H9 (cell line): ENCODE results near the gene MLIP. TPM values are rescaled to one million over a fixed set of nuclear protein-coding genes. Genes with fewer than 3 reads are reported as not detected.
A peak's percentile ranks its signal among the peaks of the same experiment; 100 is the strongest.

ENCODE experiments used
- DNase-seq: peaks from one replicate; pipeline ENCODE4 v3.0.0-alpha.2; 2017
- H2AFZ ChIP-seq: one replicate; pipeline ENCODE4 v1.6.1; 2013; ENCODE audit warnings: mild to moderate bottlenecking, low read length, control low read depth, moderate library complexity
- H2AK5ac ChIP-seq: 2 replicates; pipeline ENCODE4 v1.6.1; 2013; ENCODE audit warnings: low read length, control low read depth, mixed read lengths; ENCODE audit not compliant: insufficient read length
- H2BK120ac ChIP-seq: one replicate; pipeline ENCODE4 v1.6.1; 2013; ENCODE audit warnings: low read depth, mild to moderate bottlenecking, low read length, control low read depth, inconsistent platforms; ENCODE audit not compliant: poor library complexity, severe bottlenecking
- H2BK12ac ChIP-seq: 2 replicates; pipeline ENCODE4 v1.6.1; 2013; ENCODE audit warnings: low read length, control low read depth, mixed read lengths, low read depth; ENCODE audit not compliant: insufficient read length
- H2BK15ac ChIP-seq: 2 replicates; pipeline ENCODE4 v1.6.1; 2013; ENCODE audit warnings: low read depth, low read length, control low read depth
- H2BK20ac ChIP-seq: one replicate; pipeline ENCODE4 v1.6.1; 2013; ENCODE audit warnings: low read depth, mild to moderate bottlenecking, low read length, control low read depth, inconsistent platforms; ENCODE audit not compliant: poor library complexity, severe bottlenecking
- H2BK5ac ChIP-seq: 2 replicates; pipeline ENCODE4 v1.6.1; 2013; ENCODE audit warnings: low read length, control low read depth, mixed read lengths; ENCODE audit not compliant: insufficient read length
- H3K14ac ChIP-seq: 2 replicates; pipeline ENCODE4 v1.6.1; 2013; ENCODE audit warnings: low read length, control low read depth; ENCODE audit not compliant: insufficient read depth
- H3K18ac ChIP-seq: 2 replicates; pipeline ENCODE4 v1.6.1; 2013; ENCODE audit warnings: low read depth, mild to moderate bottlenecking, mixed read lengths, low read length, control low read depth; ENCODE audit not compliant: insufficient read length
- H3K23ac ChIP-seq: 2 replicates; pipeline ENCODE4 v1.6.1; 2013; ENCODE audit warnings: low read length, control low read depth, mixed read lengths, low read depth; ENCODE audit not compliant: insufficient read length
- H3K23me2 ChIP-seq: 2 replicates; pipeline ENCODE4 v1.6.1; 2013; ENCODE audit warnings: low read depth, mild to moderate bottlenecking, mixed read lengths, low read length, control low read depth; ENCODE audit not compliant: insufficient read length, poor library complexity, severe bottlenecking
- H3K27ac ChIP-seq: 2 replicates; pipeline ENCODE4 v1.5.1; 2013; ENCODE audit warnings: low read length, control low read depth, mixed read lengths, low read depth; ENCODE audit not compliant: insufficient read length
- H3K27me3 ChIP-seq: 2 replicates; pipeline ENCODE4 v1.6.1; 2013; ENCODE audit warnings: low read length, control low read depth, inconsistent platforms; ENCODE audit not compliant: insufficient read depth
- H3K4ac ChIP-seq: 2 replicates; pipeline ENCODE4 v1.6.1; 2013; ENCODE audit warnings: low read depth, mild to moderate bottlenecking, control low read depth, inconsistent platforms, low read length, moderate library complexity
- H3K4me1 ChIP-seq: 2 replicates; pipeline ENCODE4 v1.6.1; 2013; ENCODE audit warnings: low read length, control low read depth, inconsistent platforms; ENCODE audit not compliant: insufficient read depth
- H3K4me2 ChIP-seq: 2 replicates; pipeline ENCODE4 v1.6.1; 2013; ENCODE audit warnings: low read length, control low read depth, mixed read lengths; ENCODE audit not compliant: insufficient read length, insufficient read depth
- H3K56ac ChIP-seq: 2 replicates; pipeline ENCODE4 v1.6.1; 2013; ENCODE audit warnings: low read depth, mild to moderate bottlenecking, mixed read lengths, low read length, control low read depth; ENCODE audit not compliant: insufficient read length
- H3K79me1 ChIP-seq: 2 replicates; pipeline ENCODE4 v1.6.1; 2013; ENCODE audit warnings: low read depth, mild to moderate bottlenecking, moderate library complexity, low read length, control low read depth, inconsistent platforms; ENCODE audit not compliant: insufficient read depth, poor library complexity, severe bottlenecking
- H3K79me2 ChIP-seq: 2 replicates; pipeline ENCODE4 v1.6.1; 2013; ENCODE audit warnings: low read length, control low read depth, inconsistent platforms; ENCODE audit not compliant: insufficient read depth
- H3K9ac ChIP-seq: 2 replicates; pipeline ENCODE4 v1.6.1; 2013; ENCODE audit warnings: low read length, control low read depth, mixed read lengths; ENCODE audit not compliant: insufficient read length; ENCODE audit errors: extremely low read depth
- H3K9me3 ChIP-seq: one replicate; pipeline ENCODE4 v1.6.1; 2013; ENCODE audit warnings: low read depth, low read length, inconsistent platforms; ENCODE audit not compliant: control insufficient read depth
- H3T11ph ChIP-seq: one replicate; pipeline ENCODE4 v1.6.1; 2013; ENCODE audit warnings: mild to moderate bottlenecking, low read length, control low read depth, inconsistent platforms
- H4K20me1 ChIP-seq: one replicate; pipeline ENCODE4 v1.6.1; 2013; ENCODE audit not compliant: control insufficient read depth, insufficient read length, insufficient read depth
- H4K5ac ChIP-seq: 2 replicates; pipeline ENCODE4 v1.6.1; 2013; ENCODE audit warnings: low read depth, mild to moderate bottlenecking, mixed read lengths, low read length, control low read depth; ENCODE audit not compliant: insufficient read length
- H4K8ac ChIP-seq: replicated peaks from 2 replicates; pipeline ENCODE4 v1.6.1; 2013; ENCODE audit warnings: low read length, control low read depth, mixed read lengths, low read depth; ENCODE audit not compliant: insufficient read length
- H4K91ac ChIP-seq: 2 replicates; pipeline ENCODE4 v1.6.1; 2013; ENCODE audit warnings: low read depth, mild to moderate bottlenecking, moderate library complexity, mixed read lengths, low read length, control low read depth; ENCODE audit not compliant: insufficient read length
- H3K27ac Mint-ChIP-seq, 3 experiments: 2 replicates in 2 of 3; 3 replicates in 1 of 3; pipeline ENCODE4 v1.8.0; 2020 to 2021; ENCODE audit warnings: mixed read lengths in 3 of 3, mild to moderate bottlenecking in 1 of 3, moderate library complexity in 1 of 3
- H3K27me3 Mint-ChIP-seq: 2 replicates; pipeline ENCODE4 v1.8.0; 2021; ENCODE audit warnings: low read depth, mild to moderate bottlenecking, moderate library complexity, mixed read lengths
- H3K36me3 Mint-ChIP-seq, 3 experiments: 2 replicates in 2 of 3; 3 replicates in 1 of 3; pipeline ENCODE4 v1.8.0; 2020 to 2021; ENCODE audit warnings: low read depth in 3 of 3, mixed read lengths in 3 of 3; ENCODE audit not compliant: insufficient read depth in 1 of 3
- H3K4me1 Mint-ChIP-seq, 2 experiments: 2 replicates each; pipeline ENCODE4 v1.8.0; 2020; ENCODE audit warnings: mixed read lengths in 2 of 2
- H3K4me3 Mint-ChIP-seq, 2 experiments: 2 replicates in 1 of 2; 3 replicates in 1 of 2; pipeline ENCODE4 v1.8.0; 2020 to 2021; ENCODE audit warnings: mild to moderate bottlenecking in 2 of 2, mixed read lengths in 2 of 2, moderate library complexity in 1 of 2
- H3K9me3 Mint-ChIP-seq, 2 experiments: 2 replicates in 1 of 2; 3 replicates in 1 of 2; pipeline ENCODE4 v1.8.0; 2020; ENCODE audit warnings: mild to moderate bottlenecking in 2 of 2, mixed read lengths in 2 of 2, moderate library complexity in 1 of 2
- WGBS: extraction: QIAGEN DNeasy Blood & Tissue Kit; methylation state at CpG from one replicate; pipeline ENCODE4 v1.1.7; 2013; ENCODE audit warnings: missing lambda C conversion rate, low lambda C conversion rate, mixed read lengths; ENCODE audit not compliant: insufficient read length; ENCODE audit errors: extremely low coverage; 5-methylcytosine and 5-hydroxymethylcytosine counted together
- total RNA-seq: library from RNA; stranded (reverse); gene quantifications from 2 replicates; pipeline ENCODE4 v1.2.1, GENCODE V29; 2021
- TF ChIP-seq, protein P1 (sequence below): fragments of 200-600 bp; sonication (generic); conservative IDR thresholded peaks from 3 replicates; pipeline ENCODE4 v1.8.0; 2021; ENCODE audit warnings: antibody characterized with exemption, mild to moderate bottlenecking

Gene MLIP
- total RNA-seq, 1 experiment from 2014 or later, result not detected

DNA sequence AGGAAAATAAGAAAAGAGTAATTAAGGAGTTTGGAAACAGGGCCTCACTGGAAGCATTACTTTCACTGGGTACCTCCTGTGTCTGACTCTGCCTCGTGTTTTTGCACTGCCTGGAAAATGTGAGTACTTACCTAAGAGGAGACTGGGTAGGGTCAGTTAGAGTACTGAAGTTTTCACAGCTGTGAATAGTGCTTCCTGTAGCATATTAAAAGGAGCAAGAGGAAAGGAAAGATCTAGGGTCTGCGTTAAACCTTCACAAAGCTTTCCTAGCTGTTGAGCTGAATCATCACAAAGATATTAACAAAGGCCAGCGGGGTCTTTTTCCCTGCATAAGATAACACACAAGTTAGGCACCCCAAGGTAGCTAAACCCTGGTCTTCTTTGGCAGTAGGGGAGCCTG lies 82.3 kb downstream of the MLIP start:
- Mint-ChIP-seq H3K4me3 (no peak overlapping the region), H3K36me3 (no peaks in the 10 kb centered on the region), H3K4me1 (peaks cover 11 to 16% of the 10 kb centered on the region in 2 experiments), H3K27me3 (no peaks in the 10 kb centered on the region; the same call in none of the 2 replicates), H3K27ac (no peak overlapping the region), H3K9me3 (no peaks in the 10 kb centered on the region)
- Histone ChIP-seq H3K4ac (no peak overlapping the region), H2AFZ (peak overlapping the region; percentile 16), H2AK5ac (no peak overlapping the region), H2BK12ac (no peak overlapping the region), H4K91ac (no peak overlapping the region), H3K9ac (no peak overlapping the region), H3T11ph (no peak overlapping the region), H3K4me2 (no peak overlapping the region), H3K9me3 (no peaks in the 10 kb centered on the region), H3K23ac (no peak overlapping the region), H3K14ac (no peak overlapping the region), H4K5ac (no peak overlapping the region), H3K56ac (no peak overlapping the region), H3K79me2 (no peaks in the 10 kb centered on the region), H4K8ac (no peak overlapping the region), H2BK120ac (no peak overlapping the region), H3K27ac (no peak overlapping the region), H3K79me1 (no peaks in the 10 kb centered on the region), H3K18ac (no peak overlapping the region), H3K27me3 (no peaks in the 10 kb centered on the region), H3K4me1 (no peaks in the 10 kb centered on the region), H2BK20ac (no peak overlapping the region), H2BK5ac (no peak overlapping the region), H3K23me2 (no peaks in the 10 kb centered on the region), H2BK15ac (no peak overlapping the region; the same call in 1 of the 2 replicates), H4K20me1 (no peaks in the 10 kb centered on the region)
- WGBS, result no CpG with 5 or more reads among the region's 3 CpGs
- DNase-seq, result no peak
- TF ChIP-seq, protein P1, sequence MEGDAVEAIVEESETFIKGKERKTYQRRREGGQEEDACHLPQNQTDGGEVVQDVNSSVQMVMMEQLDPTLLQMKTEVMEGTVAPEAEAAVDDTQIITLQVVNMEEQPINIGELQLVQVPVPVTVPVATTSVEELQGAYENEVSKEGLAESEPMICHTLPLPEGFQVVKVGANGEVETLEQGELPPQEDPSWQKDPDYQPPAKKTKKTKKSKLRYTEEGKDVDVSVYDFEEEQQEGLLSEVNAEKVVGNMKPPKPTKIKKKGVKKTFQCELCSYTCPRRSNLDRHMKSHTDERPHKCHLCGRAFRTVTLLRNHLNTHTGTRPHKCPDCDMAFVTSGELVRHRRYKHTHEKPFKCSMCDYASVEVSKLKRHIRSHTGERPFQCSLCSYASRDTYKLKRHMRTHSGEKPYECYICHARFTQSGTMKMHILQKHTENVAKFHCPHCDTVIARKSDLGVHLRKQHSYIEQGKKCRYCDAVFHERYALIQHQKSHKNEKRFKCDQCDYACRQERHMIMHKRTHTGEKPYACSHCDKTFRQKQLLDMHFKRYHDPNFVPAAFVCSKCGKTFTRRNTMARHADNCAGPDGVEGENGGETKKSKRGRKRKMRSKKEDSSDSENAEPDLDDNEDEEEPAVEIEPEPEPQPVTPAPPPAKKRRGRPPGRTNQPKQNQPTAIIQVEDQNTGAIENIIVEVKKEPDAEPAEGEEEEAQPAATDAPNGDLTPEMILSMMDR, result no peak
